Stimulated activated CD4-positive, alpha-beta T cell treated with anti-CD3 and anti-CD28 coated beads, TNF-alpha, amount 100 ng/mL, for 48 hours (primary cell): ENCODE results near the gene VCAN.
"Not testable (repeated sequence)": the region's sequence is repeated elsewhere in the genome, so short reads cannot be mapped to it uniquely, and the experiment has no call there.

Experiments
- DNase-seq, 3 donors: peaks; one replicate each; pipeline ENCODE4 v3.0.0-alpha.2; 2020; ENCODE audit warnings: low read depth in 3 of 3

VCAN gene

DNA sequence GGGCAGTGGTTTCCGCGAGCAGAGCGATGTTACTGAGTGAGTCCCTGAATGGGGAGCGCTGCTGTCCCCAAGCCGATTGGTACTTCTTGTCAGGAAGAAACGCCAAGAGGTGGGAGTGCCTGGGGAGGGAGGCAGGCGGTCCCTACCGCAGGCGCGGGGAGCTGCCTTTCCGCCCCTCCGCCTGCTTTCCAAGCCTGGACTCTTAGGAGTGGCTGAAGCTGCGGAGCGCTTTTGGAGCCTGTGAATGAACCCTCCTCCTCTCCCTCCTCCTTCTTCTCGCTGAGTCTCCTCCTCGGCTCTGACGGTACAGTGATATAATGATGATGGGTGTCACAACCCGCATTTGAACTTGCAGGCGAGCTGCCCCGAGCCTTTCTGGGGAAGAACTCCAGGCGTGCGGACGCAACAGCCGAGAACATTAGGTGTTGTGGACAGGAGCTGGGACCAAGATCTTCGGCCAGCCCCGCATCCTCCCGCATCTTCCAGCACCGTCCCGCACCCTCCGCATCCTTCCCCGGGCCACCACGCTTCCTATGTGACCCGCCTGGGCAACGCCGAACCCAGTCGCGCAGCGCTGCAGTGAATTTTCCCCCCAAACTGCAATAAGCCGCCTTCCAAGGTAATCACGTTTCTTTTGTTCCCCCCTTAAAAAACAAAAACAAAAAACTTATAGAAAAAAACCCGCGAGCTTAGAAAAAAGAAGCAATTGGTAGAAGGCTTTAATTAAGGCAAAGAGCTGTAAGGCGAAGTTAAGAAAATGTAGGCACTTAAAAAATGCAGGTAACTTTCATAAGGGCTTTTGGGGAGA, at the start of gene VCAN:
TSS of gene VCAN (plus strand) at position 340 of the 808 bp plus-strand sequence. CDS start 11,775 bp downstream, outside the sequence.
- no peak for DNase-seq

DNA sequence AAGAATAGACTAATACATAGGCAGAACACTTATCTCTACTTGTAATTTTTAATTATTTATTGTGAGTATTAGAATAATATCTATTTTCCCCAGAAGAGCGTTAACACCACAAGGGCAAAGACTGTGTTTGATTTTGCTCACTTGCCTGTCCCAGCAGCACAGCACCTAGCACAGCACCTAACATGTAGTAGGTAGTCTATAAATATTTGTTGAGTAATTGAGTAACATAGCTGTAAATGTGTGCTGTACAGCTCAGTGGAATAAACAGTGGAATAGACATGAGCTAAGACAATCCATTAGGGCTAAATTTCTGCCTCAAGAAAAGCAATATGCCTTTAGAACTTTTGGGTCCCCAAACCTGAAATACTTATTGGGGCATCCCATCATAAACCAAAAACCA, 49.3 kb upstream of the VCAN start:
- no peak for DNase-seq

GRCh38 chr5:83426855-83427254, 44.7 kb upstream of the VCAN start:
- DNase-seq: no peak

- no peak for DNase-seq
Measured at GRCh38 chr5:83428126-83428525, 43.4 kb upstream of the VCAN start.

DNA sequence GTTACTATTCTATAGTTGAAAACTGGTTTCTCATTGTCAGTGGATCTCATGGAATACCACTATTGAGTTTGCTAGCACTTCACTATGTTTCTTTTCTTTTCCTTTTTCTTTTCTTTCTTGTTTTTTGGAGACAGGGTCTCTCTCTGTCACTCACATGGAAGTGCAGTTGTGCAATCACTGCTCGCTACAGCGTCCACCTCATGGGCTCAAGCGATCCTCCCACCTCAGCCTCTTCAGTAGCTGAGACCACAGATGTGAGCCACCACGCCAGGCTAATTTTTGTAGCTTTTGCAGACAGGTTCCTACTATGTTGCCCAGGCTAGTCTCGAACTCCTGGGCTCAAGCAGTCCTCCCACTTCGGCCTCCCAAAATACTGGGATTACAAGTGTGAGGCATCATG, 42.7 kb upstream of the VCAN start:
- no peak for DNase-seq

DNA sequence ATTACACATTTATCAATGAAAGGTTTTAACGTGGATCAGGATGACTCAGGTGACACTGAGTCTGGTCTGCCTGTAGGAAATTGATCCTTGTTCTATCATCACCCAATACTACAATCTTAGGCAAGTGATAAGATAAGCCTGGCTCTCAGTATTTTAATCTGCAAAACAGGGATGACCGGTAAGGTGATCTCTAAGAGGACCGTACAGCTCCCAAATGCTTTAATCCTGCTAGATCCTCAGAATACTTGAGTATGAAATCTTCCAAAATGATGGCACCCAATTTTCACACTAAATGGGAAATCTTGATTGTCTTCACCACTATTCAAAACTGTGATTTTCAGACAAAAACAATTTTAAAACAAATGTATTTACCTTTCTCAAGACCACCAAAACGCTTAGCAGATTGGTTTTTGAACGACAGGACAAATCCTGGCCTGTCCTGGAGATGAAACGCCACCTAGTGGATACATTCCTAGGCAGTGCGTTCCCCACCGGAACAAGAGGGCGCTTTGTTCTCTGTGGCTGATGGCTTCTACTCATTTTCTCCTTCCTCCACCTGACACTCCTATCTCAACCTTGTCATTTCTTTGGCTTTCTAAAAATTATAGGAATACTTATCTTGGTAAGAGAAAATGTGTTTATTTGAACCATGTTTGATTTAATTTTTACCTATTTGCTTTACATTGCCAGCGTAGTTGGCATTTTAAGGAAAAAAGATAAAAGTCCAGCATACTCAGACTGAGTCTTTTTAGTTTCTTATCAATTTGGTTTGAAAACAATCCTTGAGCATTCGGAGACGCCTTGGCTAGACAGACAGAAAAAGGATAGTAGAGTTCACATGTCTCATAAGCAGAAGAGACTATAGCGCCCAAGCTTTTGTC, 41.2 kb upstream of the VCAN start:
- DNase-seq: peak; percentile 10 to 31 (median 20)

DNA sequence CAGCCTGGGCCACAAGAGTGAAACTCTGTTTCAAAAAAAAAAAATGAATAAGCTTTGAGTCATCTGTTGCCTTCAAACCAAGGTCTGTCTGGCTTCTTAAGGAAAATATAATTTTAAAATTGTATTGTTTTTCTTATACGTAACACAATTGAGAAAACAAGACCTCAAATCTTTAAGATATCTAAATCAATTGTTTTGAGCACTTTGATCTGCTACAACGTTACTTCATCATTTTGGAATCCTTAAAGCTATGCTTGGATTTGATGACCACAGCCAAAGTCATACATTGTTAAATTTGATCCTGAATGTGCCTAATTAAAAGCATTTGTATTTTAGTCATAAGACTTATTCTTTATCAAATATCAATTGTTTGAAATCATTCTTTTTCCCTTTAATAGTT, 37.7 kb upstream of the VCAN start:
- DNase-seq: no peak

DNA sequence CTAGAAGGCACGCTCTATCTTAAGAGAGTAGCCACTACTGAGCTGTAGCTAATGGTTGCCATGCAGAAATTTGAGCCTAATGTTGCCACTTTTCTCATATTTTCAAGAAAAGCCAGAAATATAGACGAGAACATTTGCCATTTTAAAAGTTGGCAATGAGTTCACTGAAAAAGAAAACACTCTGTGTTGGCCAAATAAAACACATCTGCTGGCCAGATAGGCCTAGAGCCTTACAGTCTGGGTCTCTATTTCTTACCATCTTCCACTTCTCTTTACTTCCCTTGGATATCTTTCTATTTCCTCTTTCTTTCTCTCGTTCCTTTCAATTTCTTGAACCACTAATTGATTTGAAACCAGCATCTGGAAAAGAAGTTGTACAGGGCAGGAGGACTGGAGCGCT, 36.6 kb upstream of the VCAN start:
- DNase-seq: no peak

DNA sequence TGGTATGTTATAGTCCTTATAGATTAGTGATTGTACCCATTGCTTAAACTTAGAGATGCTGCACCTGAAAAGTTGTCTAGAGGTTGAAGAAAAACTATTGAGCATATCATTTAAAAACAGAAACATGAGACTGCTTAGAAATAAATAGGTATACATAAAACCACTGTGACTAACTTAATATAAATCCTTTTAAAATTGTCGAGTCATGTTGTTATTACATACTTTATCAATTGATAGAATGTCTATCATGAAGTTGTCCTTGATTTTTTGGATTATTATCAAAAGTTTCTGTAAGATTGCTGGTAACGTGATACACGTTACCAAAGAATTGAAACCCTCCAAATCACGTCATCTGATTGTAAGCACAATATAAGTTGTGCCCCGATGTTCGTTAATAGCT, 35.3 kb upstream of the VCAN start:
- DNase-seq: no peak

DNA sequence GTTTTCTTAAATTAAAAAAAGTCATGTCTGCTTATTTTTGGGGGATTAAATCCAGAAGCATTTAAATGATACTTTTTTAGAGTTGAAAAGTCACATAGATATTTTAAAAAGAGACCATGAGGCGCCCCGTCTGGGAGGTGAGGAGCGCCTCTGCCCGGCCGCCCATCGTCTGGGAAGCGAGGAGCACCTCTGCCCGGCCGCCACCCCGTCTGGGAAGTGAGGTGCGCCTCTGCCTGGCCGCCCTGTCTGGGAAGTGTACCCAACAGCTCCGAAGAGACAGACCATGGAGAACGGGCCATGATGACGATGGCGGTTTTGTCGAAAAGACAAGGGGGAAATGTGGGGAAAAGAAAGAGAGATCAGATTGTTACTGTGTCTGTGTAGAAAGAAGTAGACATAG, 33.8 kb upstream of the VCAN start:
- DNase-seq: not testable (repeated sequence)

GRCh38 chr5:83440826-83441225, 30.7 kb upstream of the VCAN start:
- DNase-seq: no peak

DNA sequence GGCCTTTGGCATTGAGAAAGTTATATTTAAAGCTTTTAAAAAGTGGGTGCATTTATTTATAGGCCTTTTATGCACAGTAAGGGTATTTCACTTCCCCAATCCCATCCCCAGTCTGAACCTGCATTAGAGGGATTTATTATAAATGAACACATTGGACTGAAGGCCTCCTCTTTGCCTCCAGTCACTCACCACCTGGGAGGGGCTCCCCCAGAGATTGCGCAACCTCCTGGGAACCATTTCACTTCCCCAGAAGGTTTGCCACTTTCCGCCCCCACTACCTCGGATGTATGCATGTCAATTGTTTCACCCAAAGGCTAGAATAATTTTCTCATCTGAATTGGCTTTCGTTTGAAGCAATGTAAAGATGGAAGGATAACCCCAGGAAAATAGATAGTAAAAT, 29.8 kb upstream of the VCAN start:
- DNase-seq: no peak

- DNase-seq: no peak
Measured at GRCh38 chr5:83443534-83443933, 28.0 kb upstream of the VCAN start.

DNA sequence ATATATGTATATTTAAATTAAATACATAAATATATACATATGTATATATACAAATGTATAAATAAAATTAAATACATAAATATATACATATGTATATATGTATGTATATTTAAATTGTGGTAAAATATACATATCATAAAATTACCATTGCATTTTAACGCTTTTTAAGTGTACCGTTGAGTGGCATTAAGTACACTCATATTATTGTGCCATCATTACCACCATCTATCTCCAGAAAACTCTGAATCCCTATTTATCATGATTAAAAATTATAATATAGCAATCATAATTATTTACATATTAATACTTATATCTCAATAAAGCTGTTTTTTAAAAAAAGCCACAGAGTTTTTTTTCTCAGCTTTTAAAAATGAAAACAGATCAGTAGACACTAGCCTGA, 27.1 kb upstream of the VCAN start:
- no peak for DNase-seq

DNA sequence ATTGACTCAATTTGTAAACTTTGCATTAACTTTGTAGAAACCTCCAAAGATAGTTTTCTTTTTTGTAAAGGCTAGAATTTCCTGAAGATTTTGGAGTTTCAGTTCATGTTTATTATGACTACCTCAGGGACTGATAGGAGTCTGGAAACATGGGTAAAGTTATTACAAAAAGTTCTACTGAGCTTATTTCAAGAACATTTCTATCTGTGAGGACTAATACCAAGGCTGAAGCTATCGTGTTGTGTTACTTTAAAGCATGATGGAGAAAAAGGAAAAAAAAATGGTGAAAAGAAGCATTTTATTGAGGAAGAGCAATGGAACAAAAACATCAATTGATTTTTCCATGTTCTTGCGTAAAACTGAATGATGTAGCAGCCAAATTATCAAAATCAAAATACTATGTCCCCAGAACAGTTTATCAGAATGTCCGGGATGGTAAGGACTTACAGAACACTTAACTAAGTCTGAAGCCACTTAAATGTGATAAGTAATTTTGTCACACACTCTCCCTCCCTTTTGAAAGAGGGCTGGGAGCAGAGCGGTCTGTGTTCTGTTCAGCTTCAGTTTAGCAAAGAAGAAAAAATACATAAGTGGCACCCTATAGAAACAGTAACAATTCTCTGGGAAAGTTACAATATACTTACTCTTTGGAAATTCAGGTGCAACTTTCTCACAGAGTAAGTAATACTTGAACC, 25.1 kb upstream of the VCAN start:
- DNase-seq: no peak

DNA sequence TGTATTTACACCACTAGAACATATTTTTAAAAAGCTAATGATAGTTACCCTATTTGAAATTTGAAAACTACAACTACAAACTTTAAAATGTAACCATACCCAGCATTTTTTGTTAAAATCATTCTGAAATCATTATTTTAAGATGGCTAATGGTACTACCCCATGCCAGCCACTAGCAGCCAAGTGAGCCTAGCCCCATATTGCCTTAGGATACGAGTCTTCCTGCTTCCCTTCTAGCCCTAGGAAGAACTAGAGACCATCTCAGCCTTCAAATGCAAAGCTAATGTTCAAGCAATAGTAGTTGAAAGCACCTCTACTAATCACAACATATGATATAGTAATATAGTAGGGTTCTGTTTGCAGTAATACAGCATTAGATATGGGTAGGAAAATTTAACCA, 24.0 kb upstream of the VCAN start:
- no peak for DNase-seq

DNA sequence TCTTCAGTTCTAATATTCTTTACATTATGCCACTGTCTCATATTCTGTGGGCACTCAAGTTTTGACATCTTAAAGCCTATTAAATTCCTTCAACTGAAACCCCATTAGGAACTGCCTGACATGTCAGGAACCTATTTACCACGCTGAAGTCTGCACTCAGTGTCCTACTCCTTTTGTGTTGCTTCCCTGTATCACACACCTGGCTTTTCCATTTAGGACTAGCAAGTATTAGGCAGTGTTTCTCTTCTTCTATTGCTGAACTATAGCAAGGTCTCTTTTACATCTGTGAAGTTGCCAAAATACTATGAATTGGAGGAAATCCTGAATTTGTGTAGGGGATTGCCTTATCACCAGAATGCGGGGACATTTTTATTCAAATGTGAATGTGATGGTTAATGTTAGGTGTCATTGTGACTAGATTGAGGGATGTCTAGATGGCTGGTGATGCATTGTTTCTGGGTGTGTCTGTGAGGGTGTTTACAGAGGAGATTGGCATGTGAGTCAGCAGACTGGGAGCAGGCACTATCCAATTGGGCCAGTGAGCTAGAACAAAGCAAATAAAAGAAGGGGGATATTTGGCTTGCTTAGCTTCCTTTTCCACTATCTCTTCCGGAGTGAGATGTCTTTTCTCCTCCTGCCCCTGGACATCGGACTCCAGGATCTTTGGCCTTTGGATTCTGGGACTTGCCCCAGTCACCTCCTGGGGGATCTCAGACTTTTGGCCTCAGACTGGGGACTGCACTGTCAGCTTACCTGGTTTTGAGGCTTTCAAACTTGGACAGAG, 21.2 kb upstream of the VCAN start:
- DNase-seq: no peak

DNA sequence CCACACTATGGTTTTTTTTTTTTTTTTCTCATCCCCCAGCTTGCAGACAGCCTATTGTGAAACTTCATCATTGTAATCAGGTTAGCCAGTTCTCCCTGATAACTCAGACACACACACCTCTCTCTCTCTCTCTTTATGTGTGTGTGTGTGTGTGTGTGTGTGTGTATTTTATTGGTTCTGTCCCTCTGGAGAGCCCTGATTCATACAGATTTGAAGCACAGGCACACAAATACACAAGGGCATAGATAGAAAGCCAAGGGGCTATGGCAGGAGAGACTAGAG, 20.6 kb upstream of the VCAN start:
- DNase-seq: no peak

GRCh38 chr5:83451955-83452354, 19.6 kb upstream of the VCAN start:
- no peak for DNase-seq

- no peak for DNase-seq
Measured at GRCh38 chr5:83453937-83454336, 17.6 kb upstream of the VCAN start.

GRCh38 chr5:83464261-83464660, 7.3 kb upstream of the VCAN start:
- no peak for DNase-seq
